ENCODE measurements around the gene MAK.
"Not testable (repeated sequence)": the region's sequence is repeated elsewhere in the genome, so short reads cannot be mapped to it uniquely, and the experiment has no call there.

GRCh38 chr6:10741643-10742042, 96.7 kb downstream of the MAK start:
- TF ChIP-seq ATF1 (CRISPR knock-in tag; IDR thresholded peaks at IDR 0.05); NFE2L1 (CRISPR knock-in tag; IDR thresholded peaks at IDR 0.05); ETV6 (CRISPR knock-in tag; IDR thresholded peaks at IDR 0.05); NR3C1 (CRISPR knock-in tag; conservative IDR thresholded peaks at IDR 0.05; ENCODE audit: low read depth): not testable (repeated sequence)
- TF ChIP-seq, protein P1, sequence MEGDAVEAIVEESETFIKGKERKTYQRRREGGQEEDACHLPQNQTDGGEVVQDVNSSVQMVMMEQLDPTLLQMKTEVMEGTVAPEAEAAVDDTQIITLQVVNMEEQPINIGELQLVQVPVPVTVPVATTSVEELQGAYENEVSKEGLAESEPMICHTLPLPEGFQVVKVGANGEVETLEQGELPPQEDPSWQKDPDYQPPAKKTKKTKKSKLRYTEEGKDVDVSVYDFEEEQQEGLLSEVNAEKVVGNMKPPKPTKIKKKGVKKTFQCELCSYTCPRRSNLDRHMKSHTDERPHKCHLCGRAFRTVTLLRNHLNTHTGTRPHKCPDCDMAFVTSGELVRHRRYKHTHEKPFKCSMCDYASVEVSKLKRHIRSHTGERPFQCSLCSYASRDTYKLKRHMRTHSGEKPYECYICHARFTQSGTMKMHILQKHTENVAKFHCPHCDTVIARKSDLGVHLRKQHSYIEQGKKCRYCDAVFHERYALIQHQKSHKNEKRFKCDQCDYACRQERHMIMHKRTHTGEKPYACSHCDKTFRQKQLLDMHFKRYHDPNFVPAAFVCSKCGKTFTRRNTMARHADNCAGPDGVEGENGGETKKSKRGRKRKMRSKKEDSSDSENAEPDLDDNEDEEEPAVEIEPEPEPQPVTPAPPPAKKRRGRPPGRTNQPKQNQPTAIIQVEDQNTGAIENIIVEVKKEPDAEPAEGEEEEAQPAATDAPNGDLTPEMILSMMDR (IDR thresholded peaks at IDR 0.05) = not testable (repeated sequence)
- TF ChIP-seq, protein P2, sequence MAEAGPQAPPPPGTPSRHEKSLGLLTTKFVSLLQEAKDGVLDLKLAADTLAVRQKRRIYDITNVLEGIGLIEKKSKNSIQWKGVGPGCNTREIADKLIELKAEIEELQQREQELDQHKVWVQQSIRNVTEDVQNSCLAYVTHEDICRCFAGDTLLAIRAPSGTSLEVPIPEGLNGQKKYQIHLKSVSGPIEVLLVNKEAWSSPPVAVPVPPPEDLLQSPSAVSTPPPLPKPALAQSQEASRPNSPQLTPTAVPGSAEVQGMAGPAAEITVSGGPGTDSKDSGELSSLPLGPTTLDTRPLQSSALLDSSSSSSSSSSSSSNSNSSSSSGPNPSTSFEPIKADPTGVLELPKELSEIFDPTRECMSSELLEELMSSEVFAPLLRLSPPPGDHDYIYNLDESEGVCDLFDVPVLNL (CRISPR knock-in tag; IDR thresholded peaks at IDR 0.05; ENCODE audit: borderline replicate concordance, low read depth) = not testable (repeated sequence)
- TF ChIP-seq, protein P3, sequence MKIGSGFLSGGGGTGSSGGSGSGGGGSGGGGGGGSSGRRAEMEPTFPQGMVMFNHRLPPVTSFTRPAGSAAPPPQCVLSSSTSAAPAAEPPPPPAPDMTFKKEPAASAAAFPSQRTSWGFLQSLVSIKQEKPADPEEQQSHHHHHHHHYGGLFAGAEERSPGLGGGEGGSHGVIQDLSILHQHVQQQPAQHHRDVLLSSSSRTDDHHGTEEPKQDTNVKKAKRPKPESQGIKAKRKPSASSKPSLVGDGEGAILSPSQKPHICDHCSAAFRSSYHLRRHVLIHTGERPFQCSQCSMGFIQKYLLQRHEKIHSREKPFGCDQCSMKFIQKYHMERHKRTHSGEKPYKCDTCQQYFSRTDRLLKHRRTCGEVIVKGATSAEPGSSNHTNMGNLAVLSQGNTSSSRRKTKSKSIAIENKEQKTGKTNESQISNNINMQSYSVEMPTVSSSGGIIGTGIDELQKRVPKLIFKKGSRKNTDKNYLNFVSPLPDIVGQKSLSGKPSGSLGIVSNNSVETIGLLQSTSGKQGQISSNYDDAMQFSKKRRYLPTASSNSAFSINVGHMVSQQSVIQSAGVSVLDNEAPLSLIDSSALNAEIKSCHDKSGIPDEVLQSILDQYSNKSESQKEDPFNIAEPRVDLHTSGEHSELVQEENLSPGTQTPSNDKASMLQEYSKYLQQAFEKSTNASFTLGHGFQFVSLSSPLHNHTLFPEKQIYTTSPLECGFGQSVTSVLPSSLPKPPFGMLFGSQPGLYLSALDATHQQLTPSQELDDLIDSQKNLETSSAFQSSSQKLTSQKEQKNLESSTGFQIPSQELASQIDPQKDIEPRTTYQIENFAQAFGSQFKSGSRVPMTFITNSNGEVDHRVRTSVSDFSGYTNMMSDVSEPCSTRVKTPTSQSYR (CRISPR knock-in tag; IDR thresholded peaks at IDR 0.05) = not testable (repeated sequence)

Data from WTC11 (cell line).